GM12873 (cell line): Measurements from ENCODE around the gene TMEM26.

Source experiments
- TF ChIP-seq, protein P1 (sequence below): IDR thresholded peaks from 2 replicates; pipeline ENCODE4 v1.5.1; 2012; ENCODE audit warnings: low read depth, mild to moderate bottlenecking, moderate library complexity, low read length, control low read depth; ENCODE audit not compliant: insufficient read depth; ENCODE audit errors: missing control alignments

TMEM26 gene

DNA sequence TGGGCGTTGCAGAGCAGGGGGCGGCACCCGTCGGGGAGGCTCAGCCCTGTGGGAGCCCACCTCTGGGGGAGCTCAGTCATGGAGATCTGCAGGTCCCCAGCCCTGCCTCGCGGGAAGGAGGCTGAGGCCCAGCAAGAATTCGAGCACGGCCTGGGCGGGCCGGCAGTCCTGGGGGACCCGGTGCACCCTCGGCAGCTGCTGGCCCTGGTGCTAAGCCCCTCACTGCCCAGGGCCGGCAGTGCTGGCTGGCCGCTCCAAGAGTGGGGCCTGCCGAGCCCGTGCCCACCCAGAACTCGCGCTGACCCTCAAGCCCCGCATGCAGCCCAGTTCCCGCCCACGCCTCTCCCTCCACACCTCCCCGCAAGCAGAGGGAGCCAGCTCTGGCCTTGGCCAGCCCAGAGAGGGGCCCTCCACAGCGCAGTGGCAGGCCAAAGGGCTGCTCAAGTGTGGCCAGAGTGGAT, 76.2 kb downstream of the TMEM26 start:
- TF ChIP-seq, protein P1, sequence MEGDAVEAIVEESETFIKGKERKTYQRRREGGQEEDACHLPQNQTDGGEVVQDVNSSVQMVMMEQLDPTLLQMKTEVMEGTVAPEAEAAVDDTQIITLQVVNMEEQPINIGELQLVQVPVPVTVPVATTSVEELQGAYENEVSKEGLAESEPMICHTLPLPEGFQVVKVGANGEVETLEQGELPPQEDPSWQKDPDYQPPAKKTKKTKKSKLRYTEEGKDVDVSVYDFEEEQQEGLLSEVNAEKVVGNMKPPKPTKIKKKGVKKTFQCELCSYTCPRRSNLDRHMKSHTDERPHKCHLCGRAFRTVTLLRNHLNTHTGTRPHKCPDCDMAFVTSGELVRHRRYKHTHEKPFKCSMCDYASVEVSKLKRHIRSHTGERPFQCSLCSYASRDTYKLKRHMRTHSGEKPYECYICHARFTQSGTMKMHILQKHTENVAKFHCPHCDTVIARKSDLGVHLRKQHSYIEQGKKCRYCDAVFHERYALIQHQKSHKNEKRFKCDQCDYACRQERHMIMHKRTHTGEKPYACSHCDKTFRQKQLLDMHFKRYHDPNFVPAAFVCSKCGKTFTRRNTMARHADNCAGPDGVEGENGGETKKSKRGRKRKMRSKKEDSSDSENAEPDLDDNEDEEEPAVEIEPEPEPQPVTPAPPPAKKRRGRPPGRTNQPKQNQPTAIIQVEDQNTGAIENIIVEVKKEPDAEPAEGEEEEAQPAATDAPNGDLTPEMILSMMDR = no peak

DNA sequence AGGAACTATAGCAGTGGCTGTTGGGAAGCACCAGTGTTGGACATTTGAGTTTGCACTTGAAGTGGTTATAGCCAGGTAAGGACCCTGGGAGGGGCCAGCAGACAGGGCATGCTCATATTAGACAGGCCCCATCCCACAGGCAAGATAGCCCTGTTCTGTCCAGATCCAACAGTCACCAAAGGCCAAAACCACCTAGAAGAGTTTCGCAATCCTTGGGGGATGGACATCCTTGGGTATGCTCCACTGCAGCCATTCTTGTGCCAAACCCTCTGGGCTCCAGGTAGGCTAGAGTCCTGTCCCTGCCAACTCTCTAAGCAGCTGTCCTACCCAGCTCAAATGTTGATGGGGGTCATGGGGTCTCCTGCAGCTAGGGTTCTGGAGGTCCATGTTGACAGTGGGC, 76.8 kb downstream of the TMEM26 start:
- TF ChIP-seq, protein P1 = no peak

DNA sequence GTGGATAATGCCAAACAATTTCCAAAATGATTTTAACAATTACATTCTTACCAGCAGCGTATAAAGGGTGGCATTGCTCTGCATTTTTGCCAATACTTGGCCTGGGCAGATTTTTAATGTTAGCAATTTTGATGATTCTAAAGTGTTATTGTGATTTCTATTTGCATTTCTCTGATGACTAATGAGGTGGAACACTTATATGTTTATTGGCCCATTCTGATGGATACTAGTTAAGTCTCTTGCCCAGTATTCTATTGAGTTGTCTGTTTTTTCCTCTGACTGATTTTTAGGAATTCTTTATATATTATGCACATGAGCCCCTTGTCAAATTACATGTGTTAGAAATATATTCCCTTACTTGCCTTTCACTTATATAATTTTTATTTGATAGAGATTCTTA, 86.8 kb downstream of the TMEM26 start:
- TF ChIP-seq, protein P1 = no peak

DNA sequence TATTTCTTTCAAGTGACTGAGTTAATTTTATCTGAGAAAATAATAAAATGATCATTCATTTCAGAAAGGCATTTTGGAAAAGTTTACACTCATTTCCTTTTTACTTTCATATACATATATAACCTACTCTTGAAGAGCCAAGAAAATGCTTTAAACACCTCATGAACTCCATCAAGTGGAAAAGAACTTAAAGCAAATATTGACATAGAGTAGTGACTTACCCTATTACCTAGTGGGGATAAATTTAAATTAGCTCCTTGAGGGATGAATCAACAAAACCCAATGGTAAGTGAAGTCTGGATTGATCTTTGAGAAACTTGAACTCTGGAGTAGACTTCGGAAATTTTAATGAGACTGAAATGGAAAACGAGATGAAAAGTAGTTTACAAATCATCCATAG, 88.6 kb downstream of the TMEM26 start:
- TF ChIP-seq, protein P1 = no peak

DNA sequence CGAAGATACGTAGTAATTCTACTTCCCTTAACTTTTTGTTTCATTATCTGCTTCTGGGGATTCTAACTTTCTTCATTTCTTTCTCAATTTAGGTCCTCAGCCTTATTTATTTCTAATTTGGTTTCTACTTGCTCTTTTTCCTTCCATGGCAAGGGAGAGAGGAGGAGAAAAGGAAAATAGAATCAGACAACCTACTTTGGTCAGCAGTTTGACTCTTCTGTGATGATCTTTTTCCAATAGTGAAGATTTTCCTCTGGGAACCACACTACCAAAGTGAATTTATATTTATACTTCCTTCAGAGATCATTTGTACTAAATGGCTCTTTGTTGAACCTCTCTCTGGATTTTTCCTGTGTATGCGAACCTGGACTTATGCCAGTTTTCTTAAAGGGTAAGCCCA, 90.2 kb downstream of the TMEM26 start:
- TF ChIP-seq, protein P1 = no peak

DNA sequence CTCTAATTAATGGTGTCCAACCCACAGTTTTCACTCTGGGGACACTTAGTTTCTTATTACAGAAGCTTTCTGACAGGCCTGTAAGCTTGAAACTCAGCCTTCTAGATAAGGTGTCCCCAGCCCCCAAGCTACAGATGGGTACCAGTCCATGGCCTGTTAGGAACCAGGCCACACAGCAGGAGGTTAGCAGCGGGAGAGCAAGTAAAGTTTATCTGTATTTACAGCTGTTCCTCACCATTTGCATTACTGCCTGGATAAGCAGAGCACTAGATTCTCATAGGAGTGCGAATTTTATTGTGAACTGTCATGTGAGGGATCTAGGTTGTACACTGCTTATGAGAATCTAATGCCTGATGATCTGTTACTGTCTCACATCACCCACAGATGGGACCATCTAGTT, 93.7 kb downstream of the TMEM26 start:
- TF ChIP-seq, protein P1 = no peak

DNA sequence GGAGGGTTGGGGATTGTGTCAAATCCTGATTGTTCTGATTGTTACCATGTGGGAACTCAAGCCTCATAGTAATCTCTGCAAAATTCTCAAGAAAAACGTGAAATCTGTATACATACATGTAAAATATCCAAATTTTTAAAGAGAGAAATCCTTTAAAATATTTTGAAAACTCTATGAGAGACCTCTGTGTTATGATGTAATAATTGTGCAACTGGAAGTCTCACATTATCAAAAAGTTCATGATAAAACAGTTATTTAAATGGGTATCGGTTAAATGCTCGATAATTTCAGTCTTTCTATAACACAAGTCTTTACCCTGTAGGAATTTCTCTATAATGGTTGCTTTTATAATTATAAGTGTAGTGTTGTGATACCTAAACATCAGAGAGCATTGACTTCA, 95.5 kb downstream of the TMEM26 start:
- TF ChIP-seq, protein P1 = no peak
